Endothelial cell (in vitro differentiated cells): ENCODE data around the gene DOCK6. TPM values are rescaled to one million over a fixed set of nuclear protein-coding genes. Genes with fewer than 3 reads are reported as not detected.

Source experiments
- DNase-seq: peaks from one replicate; pipeline ENCODE4 v3.0.0; 2021; ENCODE audit warnings: low spot score
- H3K27ac Mint-ChIP-seq: one replicate; pipeline ENCODE4 v1.8.0; 2021; ENCODE audit warnings: mixed read lengths, inconsistent platforms; ENCODE audit not compliant: unreplicated experiment
- H3K27me3 Mint-ChIP-seq: one replicate; pipeline ENCODE4 v1.8.0; 2021; ENCODE audit warnings: mild to moderate bottlenecking, moderate library complexity, mixed read lengths, inconsistent platforms; ENCODE audit not compliant: unreplicated experiment
- H3K36me3 Mint-ChIP-seq: one replicate; pipeline ENCODE4 v1.8.0; 2021; ENCODE audit warnings: mild to moderate bottlenecking, low read depth, mixed read lengths, inconsistent platforms; ENCODE audit not compliant: unreplicated experiment
- H3K4me1 Mint-ChIP-seq: one replicate; pipeline ENCODE4 v1.8.0; 2021; ENCODE audit warnings: mild to moderate bottlenecking, mixed read lengths, inconsistent platforms; ENCODE audit not compliant: unreplicated experiment
- H3K4me3 Mint-ChIP-seq: one replicate; pipeline ENCODE4 v1.8.0; 2021; ENCODE audit warnings: mild to moderate bottlenecking, mixed read lengths, inconsistent platforms; ENCODE audit not compliant: unreplicated experiment
- H3K9me3 Mint-ChIP-seq: one replicate; pipeline ENCODE4 v1.8.0; 2021; ENCODE audit warnings: mixed read lengths, inconsistent platforms; ENCODE audit not compliant: unreplicated experiment
- total RNA-seq: library from RNA; stranded (reverse); fragmentation: NEBNext Ultra II Directional; extraction: Animal tissue kit (Norgen Biotek cat#: 25700); gene quantifications from one replicate; pipeline ENCODE4 v1.2.1, GENCODE V29; 2021; ENCODE audit not compliant: unreplicated experiment
- TF ChIP-seq, protein P1 (sequence below): fragments of 200-600 bp; sonication (generic); IDR thresholded peaks from one replicate; pipeline ENCODE4 v1.5.0; 2021; ENCODE audit warnings: antibody characterized with exemption; ENCODE audit not compliant: unreplicated experiment

The DOCK6 gene
- total RNA-seq, 1 donor from 2014 or later: 411 TPM

- Mint-ChIP-seq H3K4me3 (peak overlapping the region; percentile 79), H3K4me1 (no peaks in the 10 kb centered on the region), H3K27ac (peak overlapping the region; percentile 70), H3K27me3 (peaks cover 13% of the 10 kb centered on the region), H3K9me3 (no peaks in the 10 kb centered on the region), H3K36me3 (peaks cover 63% of the 10 kb centered on the region)
- DNase-seq: no peak
- TF ChIP-seq, protein P1, sequence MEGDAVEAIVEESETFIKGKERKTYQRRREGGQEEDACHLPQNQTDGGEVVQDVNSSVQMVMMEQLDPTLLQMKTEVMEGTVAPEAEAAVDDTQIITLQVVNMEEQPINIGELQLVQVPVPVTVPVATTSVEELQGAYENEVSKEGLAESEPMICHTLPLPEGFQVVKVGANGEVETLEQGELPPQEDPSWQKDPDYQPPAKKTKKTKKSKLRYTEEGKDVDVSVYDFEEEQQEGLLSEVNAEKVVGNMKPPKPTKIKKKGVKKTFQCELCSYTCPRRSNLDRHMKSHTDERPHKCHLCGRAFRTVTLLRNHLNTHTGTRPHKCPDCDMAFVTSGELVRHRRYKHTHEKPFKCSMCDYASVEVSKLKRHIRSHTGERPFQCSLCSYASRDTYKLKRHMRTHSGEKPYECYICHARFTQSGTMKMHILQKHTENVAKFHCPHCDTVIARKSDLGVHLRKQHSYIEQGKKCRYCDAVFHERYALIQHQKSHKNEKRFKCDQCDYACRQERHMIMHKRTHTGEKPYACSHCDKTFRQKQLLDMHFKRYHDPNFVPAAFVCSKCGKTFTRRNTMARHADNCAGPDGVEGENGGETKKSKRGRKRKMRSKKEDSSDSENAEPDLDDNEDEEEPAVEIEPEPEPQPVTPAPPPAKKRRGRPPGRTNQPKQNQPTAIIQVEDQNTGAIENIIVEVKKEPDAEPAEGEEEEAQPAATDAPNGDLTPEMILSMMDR: no peak
These were observed 31.5 kb downstream of the DOCK6 start for GRCh38 chr19:11230621-11231386.

DNA sequence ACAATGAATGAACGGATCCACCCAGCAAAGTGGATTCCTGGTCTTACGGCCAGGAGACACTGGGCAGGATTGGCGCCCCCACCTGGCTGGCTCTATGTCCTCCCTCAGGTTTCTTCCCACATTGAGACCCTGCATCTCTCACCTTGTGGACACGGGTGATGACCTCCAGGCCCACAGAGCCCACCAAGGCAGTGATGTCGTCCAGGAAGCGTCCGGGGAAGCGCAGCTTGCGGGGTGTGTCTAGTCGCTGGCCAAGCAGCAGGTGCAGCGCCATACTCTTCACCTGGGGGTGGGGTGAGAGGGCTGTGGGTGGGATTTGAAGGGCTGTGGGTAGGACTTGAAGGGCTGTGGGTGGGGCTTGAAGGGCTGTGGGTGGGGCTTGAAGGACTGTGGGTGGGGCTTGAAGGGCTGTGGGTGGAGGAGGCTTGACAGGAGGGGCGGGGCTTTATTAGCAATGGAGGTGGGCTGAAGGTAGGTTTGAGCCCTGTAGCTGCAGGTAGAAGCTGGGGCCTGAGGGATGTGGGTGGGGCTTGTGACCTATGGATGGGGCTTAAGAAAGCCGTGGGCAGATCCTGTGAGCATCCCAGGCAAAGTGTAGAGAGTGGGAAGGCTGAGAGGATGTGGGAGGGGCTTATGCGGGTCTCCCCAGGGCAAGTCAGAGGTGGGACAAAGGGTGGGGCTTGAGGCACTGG lies 35.0 kb downstream of the DOCK6 start:
- DNase-seq: no peak
- no peak overlapping the region for H3K4me3 Mint-ChIP-seq
- TF ChIP-seq, protein P1: no peak
- no peaks in the 10 kb centered on the region for H3K4me1 Mint-ChIP-seq
- no peak overlapping the region for H3K27ac Mint-ChIP-seq
- peaks cover 7% of the 10 kb centered on the region for H3K27me3 Mint-ChIP-seq
- H3K36me3 Mint-ChIP-seq: peaks cover 51% of the 10 kb centered on the region
- no peaks in the 10 kb centered on the region for H3K9me3 Mint-ChIP-seq

GRCh38 chr19:11226716-11227166 lies 35.6 kb downstream of the DOCK6 start:
- no peak overlapping the region for H3K4me3 Mint-ChIP-seq
- peaks cover 53% of the 10 kb centered on the region for H3K36me3 Mint-ChIP-seq
- peaks cover 7% of the 10 kb centered on the region for H3K27me3 Mint-ChIP-seq

DNA sequence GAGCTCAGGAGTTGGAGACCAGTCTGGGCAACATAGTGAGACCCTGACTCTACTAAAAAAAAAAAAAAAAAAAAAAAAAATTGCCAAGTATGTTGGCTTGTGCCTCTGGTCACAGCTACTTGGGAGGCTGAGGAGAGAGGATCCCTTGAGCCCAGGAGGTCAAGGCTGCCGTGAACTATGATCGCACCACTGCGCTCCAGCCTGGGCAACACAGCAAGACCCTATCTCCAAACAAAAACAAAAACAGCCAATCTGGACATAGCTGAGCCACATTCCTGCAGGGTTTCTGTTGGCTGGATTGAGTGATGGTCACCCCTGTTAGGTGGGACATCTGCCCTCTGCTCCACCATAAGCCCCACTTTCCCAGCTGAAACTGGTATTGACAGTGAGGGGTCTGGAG lies 36.5 kb downstream of the DOCK6 start:
- H3K27me3 Mint-ChIP-seq: peaks cover 9% of the 10 kb centered on the region
- no peak overlapping the region for H3K27ac Mint-ChIP-seq
- H3K4me3 Mint-ChIP-seq: no peak overlapping the region
- DNase-seq: no peak
- peaks cover 56% of the 10 kb centered on the region for H3K36me3 Mint-ChIP-seq
- peaks cover 5% of the 10 kb centered on the region for H3K9me3 Mint-ChIP-seq
- TF ChIP-seq, protein P1: no peak
- no peaks in the 10 kb centered on the region for H3K4me1 Mint-ChIP-seq

More at GRCh38 chr19:11226716-11227166, 35.6 kb downstream of the DOCK6 start:
- no peak overlapping the region for H3K27ac Mint-ChIP-seq
- no peaks in the 10 kb centered on the region for H3K9me3 Mint-ChIP-seq
- TF ChIP-seq, protein P1: no peak
- no peak for DNase-seq
- no peaks in the 10 kb centered on the region for H3K4me1 Mint-ChIP-seq

GRCh38 chr19:11225172-11225571 lies 37.2 kb downstream of the DOCK6 start:
- H3K9me3 Mint-ChIP-seq: peaks cover 5% of the 10 kb centered on the region
- peaks cover 6% of the 10 kb centered on the region for H3K27me3 Mint-ChIP-seq
- TF ChIP-seq, protein P1: no peak
- no peak for DNase-seq
- no peak overlapping the region for H3K27ac Mint-ChIP-seq
- H3K36me3 Mint-ChIP-seq: peaks cover 56% of the 10 kb centered on the region
- H3K4me1 Mint-ChIP-seq: no peaks in the 10 kb centered on the region
- H3K4me3 Mint-ChIP-seq: no peak overlapping the region
